ENCODE data around the gene YPEL2. TPM values are rescaled to one million over a fixed set of nuclear protein-coding genes. Genes with fewer than 3 reads are reported as not detected.

The YPEL2 gene
- total RNA-seq, 1 experiment from 2014 or later = 0.98 TPM

- no peaks in the 10 kb centered on the region for H3K27me3 ChIP-seq (ENCODE audit: insufficient read depth, low read length)
- no peak overlapping the region for H2BK120ac ChIP-seq (ENCODE audit: low read depth, low read length, poor library complexity, severe bottlenecking)
- no CpG with 5 or more reads among the region's 12 CpGs for WGBS (ENCODE audit: extremely low coverage, insufficient read length, low lambda C conversion rate)
- TF ChIP-seq, protein P1, sequence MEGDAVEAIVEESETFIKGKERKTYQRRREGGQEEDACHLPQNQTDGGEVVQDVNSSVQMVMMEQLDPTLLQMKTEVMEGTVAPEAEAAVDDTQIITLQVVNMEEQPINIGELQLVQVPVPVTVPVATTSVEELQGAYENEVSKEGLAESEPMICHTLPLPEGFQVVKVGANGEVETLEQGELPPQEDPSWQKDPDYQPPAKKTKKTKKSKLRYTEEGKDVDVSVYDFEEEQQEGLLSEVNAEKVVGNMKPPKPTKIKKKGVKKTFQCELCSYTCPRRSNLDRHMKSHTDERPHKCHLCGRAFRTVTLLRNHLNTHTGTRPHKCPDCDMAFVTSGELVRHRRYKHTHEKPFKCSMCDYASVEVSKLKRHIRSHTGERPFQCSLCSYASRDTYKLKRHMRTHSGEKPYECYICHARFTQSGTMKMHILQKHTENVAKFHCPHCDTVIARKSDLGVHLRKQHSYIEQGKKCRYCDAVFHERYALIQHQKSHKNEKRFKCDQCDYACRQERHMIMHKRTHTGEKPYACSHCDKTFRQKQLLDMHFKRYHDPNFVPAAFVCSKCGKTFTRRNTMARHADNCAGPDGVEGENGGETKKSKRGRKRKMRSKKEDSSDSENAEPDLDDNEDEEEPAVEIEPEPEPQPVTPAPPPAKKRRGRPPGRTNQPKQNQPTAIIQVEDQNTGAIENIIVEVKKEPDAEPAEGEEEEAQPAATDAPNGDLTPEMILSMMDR (conservative IDR thresholded peaks at IDR 0.05) = no peak
- no peak overlapping the region for H3K18ac ChIP-seq (ENCODE audit: insufficient read length, low read depth, low read length)
- no peak for DNase-seq
- no peaks in the 10 kb centered on the region for H4K20me1 ChIP-seq (ENCODE audit: control insufficient read depth, insufficient read depth, insufficient read length)
- H3K27ac ChIP-seq (ENCODE audit: insufficient read length, low read depth, low read length) = no peak overlapping the region
- Mint-ChIP-seq H3K27me3 (ENCODE audit: low read depth) (no peaks in the 10 kb centered on the region), H3K27ac (no peak overlapping the region; a peak in 1 of 7 replicates), H3K36me3 (ENCODE audit: insufficient read depth in 1 of 3, low read depth in 3 of 3) (no peaks in the 10 kb centered on the region), H3K9me3 (no peaks in the 10 kb centered on the region; a peak in 1 of 5 replicates), H3K4me3 (no peak overlapping the region), H3K4me1 (peaks cover 6 to 11% of the 10 kb centered on the region in 2 experiments)
- no peak overlapping the region for H3K4me2 ChIP-seq (ENCODE audit: insufficient read depth, insufficient read length, low read length)
- no peak overlapping the region for H3K56ac ChIP-seq (ENCODE audit: insufficient read length, low read depth, low read length)
- no peaks in the 10 kb centered on the region for H3K9me3 ChIP-seq (ENCODE audit: control insufficient read depth, low read depth, low read length)
- H3K23ac ChIP-seq (ENCODE audit: insufficient read length, low read depth, low read length) = no peak overlapping the region
- H2BK20ac ChIP-seq (ENCODE audit: low read depth, low read length, poor library complexity, severe bottlenecking) = no peak overlapping the region
- H2BK5ac ChIP-seq (ENCODE audit: insufficient read length, low read length) = no peak overlapping the region
- no peak overlapping the region for H2AFZ ChIP-seq (ENCODE audit: low read length)
- H2AK5ac ChIP-seq (ENCODE audit: insufficient read length, low read length) = no peak overlapping the region
- no peak overlapping the region for H3K9ac ChIP-seq (ENCODE audit: extremely low read depth, insufficient read length, low read length)
- no peak overlapping the region for H3K4ac ChIP-seq (ENCODE audit: low read depth, low read length)
- H4K8ac ChIP-seq (replicated peaks; ENCODE audit: insufficient read length, low read depth, low read length) = no peak overlapping the region
- no peak overlapping the region for H4K91ac ChIP-seq (ENCODE audit: insufficient read length, low read depth, low read length)
- no peak overlapping the region for H2BK12ac ChIP-seq (ENCODE audit: insufficient read length, low read depth, low read length)
- no peaks in the 10 kb centered on the region for H3K79me2 ChIP-seq (ENCODE audit: insufficient read depth, low read length)
- no peaks in the 10 kb centered on the region for H3K23me2 ChIP-seq (ENCODE audit: insufficient read length, low read depth, low read length, poor library complexity, severe bottlenecking)
- H3T11ph ChIP-seq (ENCODE audit: low read length) = no peak overlapping the region
- no peaks in the 10 kb centered on the region for H3K79me1 ChIP-seq (ENCODE audit: insufficient read depth, low read depth, low read length, poor library complexity, severe bottlenecking)
- no peaks in the 10 kb centered on the region for H3K4me1 ChIP-seq (ENCODE audit: insufficient read depth, low read length)
- no peak overlapping the region for H3K14ac ChIP-seq (ENCODE audit: insufficient read depth, low read length)
- H4K5ac ChIP-seq (ENCODE audit: insufficient read length, low read depth, low read length) = no peak overlapping the region
- no peak overlapping the region for H2BK15ac ChIP-seq (ENCODE audit: low read depth, low read length)
Observed at GRCh38 chr17:59437791-59438281, 106.4 kb downstream of the YPEL2 start.
